ENCODE results near the gene CMC2. TPM values are rescaled to one million over a fixed set of nuclear protein-coding genes. Genes with fewer than 3 reads are reported as not detected.

Gene CMC2
- total RNA-seq, 1 donor from 2014 or later = 21.4 TPM

GRCh38 chr16:80972611-80973010 lies 34.1 kb downstream of the CMC2 start:
- DNase-seq = no peak

GRCh38 chr16:80971819-80972218 lies 34.9 kb downstream of the CMC2 start:
- peak; percentile 23 for DNase-seq

- DNase-seq = no peak
Measured at GRCh38 chr16:80969114-80969484, 37.6 kb downstream of the CMC2 start.

- DNase-seq = no peak
Measured at GRCh38 chr16:80968386-80969113, 38.1 kb downstream of the CMC2 start.

- DNase-seq = no peak
Measured at GRCh38 chr16:80966617-80967016, 40.1 kb downstream of the CMC2 start.

GRCh38 chr16:80964351-80964750 lies 42.3 kb downstream of the CMC2 start:
- no peak for DNase-seq

GRCh38 chr16:80962879-80963278 lies 43.8 kb downstream of the CMC2 start:
- no peak for DNase-seq

- DNase-seq = no peak
Measured at GRCh38 chr16:80958284-80958683, 48.4 kb downstream of the CMC2 start.

GRCh38 chr16:80954985-80955384 lies 51.7 kb downstream of the CMC2 start:
- no peak for DNase-seq

GRCh38 chr16:80948886-80949493 lies 57.7 kb downstream of the CMC2 start:
- peak; percentile 13 for DNase-seq

GRCh38 chr16:80947708-80948625 lies 58.7 kb downstream of the CMC2 start:
- no peak for DNase-seq

- DNase-seq = no peak
Measured at GRCh38 chr16:80947239-80947638, 59.4 kb downstream of the CMC2 start.

GRCh38 chr16:80946481-80946880 lies 60.2 kb downstream of the CMC2 start:
- no peak for DNase-seq

- DNase-seq = no peak
Measured at GRCh38 chr16:80940069-80940856, 66.4 kb downstream of the CMC2 start.

- DNase-seq = no peak
Measured at GRCh38 chr16:80938879-80939260, 67.8 kb downstream of the CMC2 start.

GRCh38 chr16:80938004-80938878 lies 68.4 kb downstream of the CMC2 start:
- peak; percentile 61 for DNase-seq

- DNase-seq = peak; percentile 28
Measured at GRCh38 chr16:80936410-80936809, 70.3 kb downstream of the CMC2 start.

GRCh38 chr16:80935691-80936090 lies 71.0 kb downstream of the CMC2 start:
- no peak for DNase-seq

- DNase-seq = peak; percentile 45
Measured at GRCh38 chr16:80932708-80933095, 74.0 kb downstream of the CMC2 start.

GRCh38 chr16:80931801-80932707 lies 74.6 kb downstream of the CMC2 start:
- peak; percentile 76 for DNase-seq
